GM23248 (cell line): Measurements from ENCODE around the gene ALOX5.

Experiments used
- EZH2 ChIP-seq: fragments of 200-600 bp; sonication (generic); IDR thresholded peaks from 2 replicates; pipeline ENCODE4 v1.6.1; 2018; ENCODE audit warnings: antibody characterized with exemption, mild to moderate bottlenecking; ENCODE audit not compliant: insufficient read depth, poor library complexity, severe bottlenecking
- EZH2phosphoT487 ChIP-seq: fragments of 200-600 bp; sonication (generic); IDR thresholded peaks from 2 replicates; pipeline ENCODE4 v1.6.1; 2018; ENCODE audit warnings: antibody characterized with exemption, moderate library complexity, mild to moderate bottlenecking, low read depth; ENCODE audit not compliant: insufficient read depth

- TF ChIP-seq EZH2 (no peak), EZH2phosphoT487 (no peak)
These were observed 50.8 kb downstream of the ALOX5 start for GRCh38 chr10:45424668-45425404.
